Left ventricle myocardium inferior (tissue), 1 donor: ENCODE results near the gene HDAC6. TPM values are rescaled to one million over a fixed set of nuclear protein-coding genes. Genes with fewer than 3 reads are reported as not detected.

ENCODE experiments used
- DNase-seq: peaks from one replicate; pipeline ENCODE4 v3.0.0-alpha.2; 2020
- H3K27ac ChIP-seq: fragments of 200-600 bp; replicated peaks from 2 replicates; pipeline ENCODE4 v1.8.0; 2021
- H3K27me3 ChIP-seq: fragments of 200-600 bp; 2 replicates; pipeline ENCODE4 v1.8.0; 2021; ENCODE audit warnings: low read depth
- H3K36me3 ChIP-seq: fragments of 200-600 bp; 2 replicates; pipeline ENCODE4 v1.8.0; 2021
- H3K4me1 ChIP-seq: fragments of 200-600 bp; 2 replicates; pipeline ENCODE4 v1.8.0; 2021
- H3K4me3 ChIP-seq: fragments of 200-600 bp; 2 replicates; pipeline ENCODE4 v1.8.0; 2021; ENCODE audit warnings: mild to moderate bottlenecking, moderate library complexity
- H3K9me3 ChIP-seq: fragments of 200-600 bp; replicated peaks from 2 replicates; pipeline ENCODE4 v1.8.0; 2021
- CTCF ChIP-seq: fragments of 200-600 bp; IDR thresholded peaks from 2 replicates; pipeline ENCODE4 v1.8.0; 2021; ENCODE audit warnings: antibody characterized with exemption, mild to moderate bottlenecking, borderline replicate concordance
- intact Hi-C: fragments of 100-400 bp; cut with micrococcal nuclease; formaldehyde crosslinking; loops from one replicate; pipeline ENCODE4 v1.11.0; 2022
- total RNA-seq: library from RNA; stranded (reverse); fragmentation: NEBNext Ultra II Directional; extraction: Animal tissue kit (Norgen Biotek cat#: 25700); gene quantifications from one replicate; pipeline ENCODE4 v1.2.1, GENCODE V29; 2021
- donor health status: DM: no; HTN: yes; CAD: no; lungs with severe emphysema.

HDAC6 gene
- total RNA-seq, 1 donor from 2014 or later: 39.7 TPM

- H3K4me3 ChIP-seq: no peak overlapping the region
- no peaks in the 10 kb centered on the region for H3K4me1 ChIP-seq
- DNase-seq: no peak
- no peaks in the 10 kb centered on the region for H3K36me3 ChIP-seq
- peaks cover 67% of the 10 kb centered on the region for H3K27me3 ChIP-seq
- intact Hi-C loops: no loop called here
- no peaks in the 10 kb centered on the region for H3K9me3 ChIP-seq
- TF ChIP-seq CTCF: no peak
- no peak overlapping the region for H3K27ac ChIP-seq
These were observed 30.0 kb downstream of the HDAC6 start for GRCh38 chrX:48831909-48832291.

GRCh38 chrX:48833542-48834138 lies 31.8 kb downstream of the HDAC6 start:
- intact Hi-C loops: no loop called here
- no peak overlapping the region for H3K4me3 ChIP-seq
- no peak overlapping the region for H3K27ac ChIP-seq
- DNase-seq: no peak
- H3K27me3 ChIP-seq: peaks cover 60% of the 10 kb centered on the region
- no peaks in the 10 kb centered on the region for H3K9me3 ChIP-seq
- H3K4me1 ChIP-seq: no peaks in the 10 kb centered on the region
- no peaks in the 10 kb centered on the region for H3K36me3 ChIP-seq
- TF ChIP-seq CTCF: no peak

- no peaks in the 10 kb centered on the region for H3K4me1 ChIP-seq
- H3K27me3 ChIP-seq: peaks cover 59% of the 10 kb centered on the region
- no peak overlapping the region for H3K4me3 ChIP-seq
- TF ChIP-seq CTCF: no peak
- H3K27ac ChIP-seq: no peak overlapping the region
- intact Hi-C loops: no loop called here
- no peak for DNase-seq
- H3K9me3 ChIP-seq: no peaks in the 10 kb centered on the region
- no peaks in the 10 kb centered on the region for H3K36me3 ChIP-seq
These were observed 32.5 kb downstream of the HDAC6 start for GRCh38 chrX:48834383-48834709.

GRCh38 chrX:48835524-48836329 lies 33.9 kb downstream of the HDAC6 start, which contains the start of gene PCSK1N:
Gene PCSK1N, minus strand, starts transcription at chrX:48835610. Its CDS starts 78 bp downstream, at chrX:48835532.
- intact Hi-C loops: no loop called here
- Histone ChIP-seq H3K4me3 (peak within 1 kb of the TSS; percentile 43), H3K36me3 (no peaks in the 10 kb centered on the region), H3K9me3 (no peaks in the 10 kb centered on the region), H3K4me1 (no peaks in the 10 kb centered on the region), H3K27ac (no peak within 1 kb of the TSS), H3K27me3 (peaks cover 52% of the 10 kb centered on the region)
- TF ChIP-seq CTCF: no peak
- no peak for DNase-seq

- no peak for TF ChIP-seq CTCF
- Histone ChIP-seq H3K4me1 (no peaks in the 10 kb centered on the region), H3K36me3 (no peaks in the 10 kb centered on the region), H3K27me3 (peaks cover 14% of the 10 kb centered on the region), H3K27ac (no peak overlapping the region), H3K4me3 (no peak overlapping the region), H3K9me3 (no peaks in the 10 kb centered on the region)
- intact Hi-C loops: no loop called here
- DNase-seq: no peak
These were observed 37.8 kb downstream of the HDAC6 start for GRCh38 chrX:48839686-48840085.
